Thoracic aorta (tissue), 2 donors: Measurements from ENCODE around the gene CREB3L4. TPM values are rescaled to one million over a fixed set of nuclear protein-coding genes. Genes with fewer than 3 reads are reported as not detected.

Experiments used
- ATAC-seq: fragments of 150-250 bp; one replicate; pipeline ENCODE4 v1.8.0; 2017; ENCODE audit warnings: low read depth; ENCODE audit not compliant: insufficient number of reproducible peaks, low FRiP score
- DNase-seq: peaks from one replicate; pipeline ENCODE4 v3.0.0-alpha.2; 2020; ENCODE audit warnings: low spot score
- H3K27ac ChIP-seq, 2 donors: fragments of 200-600 bp; sonication (generic); 1 replicate in 1 of 2; 2 replicates in 1 of 2; pipeline ENCODE4 v1.5.1; 2016; ENCODE audit warnings: mild to moderate bottlenecking in 2 of 2, moderate library complexity in 2 of 2
- H3K27me3 ChIP-seq: fragments of 200-600 bp; sonication (generic); replicated peaks from 2 replicates; pipeline ENCODE4 v1.6.0; 2016; ENCODE audit warnings: mild to moderate bottlenecking; ENCODE audit not compliant: insufficient read depth
- H3K36me3 ChIP-seq: fragments of 200-600 bp; sonication (generic); one replicate; pipeline ENCODE4 v1.5.1; 2016
- H3K4me1 ChIP-seq, 2 donors: fragments of 200-600 bp; sonication (generic); 1 replicate in 1 of 2; 2 replicates in 1 of 2; pipeline versions ENCODE4 v1.5.1 to v1.6.0; 2016; ENCODE audit warnings: low read depth in 2 of 2, mild to moderate bottlenecking in 1 of 2; ENCODE audit not compliant: control insufficient read depth in 1 of 2
- H3K4me3 ChIP-seq: fragments of 200-600 bp; sonication (generic); 2 replicates; pipeline ENCODE4 v1.5.1; 2016; ENCODE audit warnings: mild to moderate bottlenecking
- H3K9me3 ChIP-seq: fragments of 200-600 bp; sonication (generic); 2 replicates; pipeline ENCODE4 v1.5.1; 2016
- total RNA-seq, 2 donors: library from RNA; depleted of rRNA; stranded (reverse); fragments of >200 nt; gene quantifications; one replicate each; pipeline versions ENCODE4 v1.1.0 to v1.2.3, GENCODE V29; 2016
- TF ChIP-seq, protein P1 (sequence below): fragments of 200-600 bp; sonication (generic); IDR thresholded peaks from one replicate; pipeline ENCODE4 v1.5.1; 2019; ENCODE audit warnings: antibody characterized with exemption

The CREB3L4 gene
- total RNA-seq, 2 donors from 2014 or later, result 3.2 to 11.1 TPM

DNA sequence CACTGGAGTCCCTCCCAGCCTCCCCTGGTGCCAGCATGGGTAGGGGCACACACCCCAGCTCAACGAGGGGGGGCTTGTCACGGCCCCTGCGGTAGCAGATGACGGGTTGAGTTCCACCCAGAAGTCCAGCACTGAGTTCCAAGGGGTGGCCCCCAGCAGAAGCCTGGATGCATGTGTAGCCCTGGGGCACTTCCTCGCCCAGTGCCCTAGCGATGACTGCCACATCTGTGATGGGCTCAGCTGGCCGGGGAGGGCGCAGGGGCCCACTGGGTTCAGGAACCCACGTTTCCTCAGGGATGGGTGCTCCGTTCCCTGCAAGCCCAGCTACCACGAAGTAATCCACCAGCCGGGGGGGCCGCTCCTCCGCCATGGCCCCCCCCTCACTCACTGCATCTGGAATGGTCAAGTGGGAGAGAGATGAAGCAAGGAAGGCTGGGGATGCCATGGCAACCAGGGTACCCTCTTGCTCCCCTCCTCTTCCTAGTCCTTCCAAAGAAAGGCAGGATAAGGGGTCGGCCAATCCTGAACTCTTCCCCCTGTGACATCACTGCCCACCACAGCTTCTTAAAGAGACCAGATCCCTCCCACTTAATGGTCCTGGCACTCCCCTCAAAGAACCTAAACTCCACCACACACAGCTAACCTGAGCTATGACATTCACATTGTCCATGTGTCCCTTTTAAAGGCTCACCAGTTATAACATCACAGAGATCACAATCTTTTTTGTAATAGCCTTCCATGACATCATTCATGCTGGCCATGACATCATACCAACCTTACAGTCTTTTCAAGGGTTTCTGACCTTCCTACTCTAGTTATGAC, 23.5 kb upstream of the CREB3L4 start:
- Histone ChIP-seq H3K36me3 (peaks cover 41% of the 10 kb centered on the region), H3K9me3 (no peaks in the 10 kb centered on the region), H3K27me3 (no peaks in the 10 kb centered on the region), H3K4me3 (peak overlapping the region; percentile 94), H3K4me1 (peaks cover 14 to 24% of the 10 kb centered on the region in 2 donors), H3K27ac (peak overlapping the region; percentile 93 to 95)
- TF ChIP-seq, protein P1, sequence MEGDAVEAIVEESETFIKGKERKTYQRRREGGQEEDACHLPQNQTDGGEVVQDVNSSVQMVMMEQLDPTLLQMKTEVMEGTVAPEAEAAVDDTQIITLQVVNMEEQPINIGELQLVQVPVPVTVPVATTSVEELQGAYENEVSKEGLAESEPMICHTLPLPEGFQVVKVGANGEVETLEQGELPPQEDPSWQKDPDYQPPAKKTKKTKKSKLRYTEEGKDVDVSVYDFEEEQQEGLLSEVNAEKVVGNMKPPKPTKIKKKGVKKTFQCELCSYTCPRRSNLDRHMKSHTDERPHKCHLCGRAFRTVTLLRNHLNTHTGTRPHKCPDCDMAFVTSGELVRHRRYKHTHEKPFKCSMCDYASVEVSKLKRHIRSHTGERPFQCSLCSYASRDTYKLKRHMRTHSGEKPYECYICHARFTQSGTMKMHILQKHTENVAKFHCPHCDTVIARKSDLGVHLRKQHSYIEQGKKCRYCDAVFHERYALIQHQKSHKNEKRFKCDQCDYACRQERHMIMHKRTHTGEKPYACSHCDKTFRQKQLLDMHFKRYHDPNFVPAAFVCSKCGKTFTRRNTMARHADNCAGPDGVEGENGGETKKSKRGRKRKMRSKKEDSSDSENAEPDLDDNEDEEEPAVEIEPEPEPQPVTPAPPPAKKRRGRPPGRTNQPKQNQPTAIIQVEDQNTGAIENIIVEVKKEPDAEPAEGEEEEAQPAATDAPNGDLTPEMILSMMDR, result no peak
- ATAC-seq (no peak), DNase-seq (no peak)

DNA sequence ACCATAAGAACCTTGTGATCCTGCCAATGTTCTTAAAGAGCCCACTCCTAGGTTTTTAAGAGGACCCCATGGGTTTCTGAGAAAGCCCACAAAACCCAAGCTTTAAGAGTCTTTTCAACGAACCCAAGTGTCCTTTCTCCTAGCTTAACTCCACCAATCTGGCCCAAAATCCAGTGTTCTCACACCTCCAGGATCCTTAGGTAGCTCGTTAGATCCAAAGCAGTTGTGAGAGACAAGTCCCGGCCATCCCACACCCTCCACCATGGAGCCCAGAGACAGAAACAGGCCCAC, 22.9 kb upstream of the CREB3L4 start:
- Histone ChIP-seq H3K27me3 (no peaks in the 10 kb centered on the region), H3K36me3 (peaks cover 39% of the 10 kb centered on the region), H3K4me3 (peak overlapping the region; percentile 94), H3K4me1 (peaks cover 14 to 24% of the 10 kb centered on the region in 2 donors), H3K9me3 (no peaks in the 10 kb centered on the region), H3K27ac (peak overlapping the region; percentile 93 to 95)
- TF ChIP-seq, protein P1, result no peak
- no peak for ATAC-seq
- no peak for DNase-seq

DNA sequence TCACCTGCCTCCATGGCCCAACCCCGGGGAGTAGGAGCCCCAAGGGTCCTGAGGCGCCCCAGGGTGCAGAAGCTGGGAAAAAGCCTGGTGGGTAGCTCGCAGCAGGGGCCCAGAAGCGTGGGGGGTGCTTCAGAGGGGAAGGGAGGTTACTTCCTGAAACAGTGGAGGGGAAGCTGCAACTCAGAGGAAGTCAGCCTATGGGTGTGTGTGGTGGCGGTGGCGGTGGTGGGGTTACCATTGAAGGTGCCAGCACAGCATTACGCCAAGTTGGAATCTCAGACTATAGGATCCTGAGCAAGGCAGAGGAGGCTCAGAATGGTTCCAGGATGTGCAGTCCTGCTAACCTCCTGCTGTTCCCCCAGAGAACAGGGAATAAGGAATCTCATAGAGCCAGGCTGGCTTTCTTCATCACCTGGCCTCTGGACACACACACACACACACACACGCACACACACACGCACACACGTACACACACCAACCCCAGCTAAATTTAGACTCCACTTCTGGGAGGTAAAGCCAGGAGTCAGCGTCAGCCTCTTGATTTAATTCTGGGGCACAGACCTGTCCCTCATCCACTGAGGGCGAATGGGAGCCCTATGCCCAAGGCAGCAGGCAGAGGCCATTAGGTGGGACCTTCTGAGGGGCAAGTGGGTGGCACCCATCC, 22.4 kb upstream of the CREB3L4 start:
- Histone ChIP-seq H3K9me3 (no peaks in the 10 kb centered on the region), H3K27ac (peak overlapping the region; percentile 93 to 95), H3K27me3 (no peaks in the 10 kb centered on the region), H3K4me1 (peaks cover 14 to 24% of the 10 kb centered on the region in 2 donors), H3K36me3 (peaks cover 41% of the 10 kb centered on the region), H3K4me3 (peak overlapping the region; percentile 94)
- peak; percentile 34 for ATAC-seq
- TF ChIP-seq, protein P1, result no peak
- no peak for DNase-seq

DNA sequence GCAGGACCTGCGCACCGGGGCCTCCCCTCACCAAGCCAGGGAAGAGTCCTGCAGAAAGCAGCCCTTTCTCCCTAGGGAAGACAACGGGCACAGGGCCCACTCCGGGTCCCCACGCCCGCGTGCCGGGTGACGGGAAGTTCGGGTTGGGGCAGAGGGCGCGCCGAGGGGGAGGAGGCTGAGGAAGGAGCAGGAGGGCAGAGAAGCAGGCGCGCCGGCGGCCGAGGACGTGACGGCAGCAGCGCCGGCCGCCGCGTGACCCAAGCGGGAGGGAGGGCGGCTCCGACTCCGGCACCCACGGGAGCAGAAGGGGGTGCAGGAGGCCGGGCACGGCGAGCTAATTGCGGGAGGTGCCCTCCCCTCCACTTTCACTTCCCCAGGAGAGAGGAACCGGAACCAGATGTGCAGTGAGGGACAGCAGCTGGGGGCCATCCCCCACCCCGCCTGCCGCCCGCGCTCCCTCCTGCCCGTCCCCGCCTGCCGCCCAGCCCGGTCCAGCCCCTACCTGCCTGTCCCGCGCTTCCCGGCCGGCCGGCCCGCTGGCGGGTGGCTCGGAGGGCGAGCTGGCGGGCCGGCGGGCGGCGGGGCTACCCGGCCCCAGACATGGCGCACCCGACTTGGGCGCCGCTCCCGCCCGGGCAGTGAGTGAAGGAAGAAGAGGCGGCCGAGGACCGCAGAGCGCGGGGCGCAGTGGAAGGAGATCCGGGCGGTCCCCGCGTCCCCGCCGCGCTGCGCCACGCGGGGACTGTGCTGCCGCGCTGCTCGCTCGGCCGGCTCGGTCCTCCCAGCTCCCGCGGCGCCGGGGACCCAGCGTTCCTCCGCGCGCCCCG, 21.7 kb upstream of the CREB3L4 start:
- H3K9me3 ChIP-seq, result no peaks in the 10 kb centered on the region
- H3K36me3 ChIP-seq, result peaks cover 48% of the 10 kb centered on the region
- peak overlapping the region; percentile 93 to 95 for H3K27ac ChIP-seq
- peak overlapping the region; percentile 94 for H3K4me3 ChIP-seq
- H3K4me1 ChIP-seq, result peaks cover 14 to 24% of the 10 kb centered on the region in 2 donors
- TF ChIP-seq, protein P1, result no peak
- peak; percentile 44 for DNase-seq
- no peaks in the 10 kb centered on the region for H3K27me3 ChIP-seq
- peak; percentile 53 for ATAC-seq
